GM12875 (cell line): ENCODE measurements around the gene FUT2.

ENCODE experiments used
- H3K4me3 ChIP-seq: one replicate; pipeline ENCODE4 v1.5.1; 2011; ENCODE audit warnings: low read depth, low read length, control low read depth
- TF ChIP-seq, protein P1 (sequence below): IDR thresholded peaks from 2 replicates; pipeline ENCODE4 v1.5.1; 2011; ENCODE audit warnings: low read depth, mild to moderate bottlenecking, control low read depth, inconsistent platforms, low read length, moderate library complexity, borderline replicate concordance; ENCODE audit not compliant: insufficient read depth

The FUT2 gene

DNA sequence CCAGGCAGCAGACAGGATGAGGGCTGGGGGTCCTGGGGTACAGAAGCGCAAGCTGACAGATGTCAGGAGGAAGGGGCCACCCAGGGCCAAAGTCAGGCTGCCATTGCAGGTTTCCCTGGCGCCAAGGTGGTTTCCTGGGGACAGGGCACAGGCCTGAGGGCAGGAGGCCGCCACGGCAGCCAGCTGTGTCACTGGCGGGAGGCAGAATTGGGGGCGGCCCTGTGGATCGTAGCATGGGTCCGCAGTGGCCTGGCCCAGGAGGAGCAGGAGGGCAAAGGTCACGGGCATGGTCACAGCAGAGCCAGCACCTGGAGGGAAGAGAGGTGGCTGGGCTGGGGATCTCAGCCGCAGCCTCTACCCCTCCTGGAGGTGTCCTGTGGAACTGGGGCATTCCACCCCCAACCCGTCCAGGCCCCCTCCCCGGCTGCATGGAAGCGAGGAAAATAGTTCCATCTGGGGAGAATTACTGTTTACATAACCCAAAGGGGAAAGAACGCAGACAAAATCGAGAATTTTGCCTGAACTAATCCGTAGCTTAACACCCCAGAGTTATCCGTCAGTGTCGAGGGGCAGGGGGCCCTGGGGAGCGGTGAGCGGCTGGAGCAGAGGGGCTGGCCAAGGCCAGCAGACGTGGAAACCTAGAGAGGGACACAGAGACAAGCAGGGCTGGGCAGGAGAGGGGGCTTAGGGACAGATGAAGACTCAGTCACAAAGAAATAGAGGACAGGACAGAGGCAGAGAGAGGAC lies 24.9 kb upstream of the FUT2 start:
- H3K4me3 ChIP-seq = no peak overlapping the region
- TF ChIP-seq, protein P1, sequence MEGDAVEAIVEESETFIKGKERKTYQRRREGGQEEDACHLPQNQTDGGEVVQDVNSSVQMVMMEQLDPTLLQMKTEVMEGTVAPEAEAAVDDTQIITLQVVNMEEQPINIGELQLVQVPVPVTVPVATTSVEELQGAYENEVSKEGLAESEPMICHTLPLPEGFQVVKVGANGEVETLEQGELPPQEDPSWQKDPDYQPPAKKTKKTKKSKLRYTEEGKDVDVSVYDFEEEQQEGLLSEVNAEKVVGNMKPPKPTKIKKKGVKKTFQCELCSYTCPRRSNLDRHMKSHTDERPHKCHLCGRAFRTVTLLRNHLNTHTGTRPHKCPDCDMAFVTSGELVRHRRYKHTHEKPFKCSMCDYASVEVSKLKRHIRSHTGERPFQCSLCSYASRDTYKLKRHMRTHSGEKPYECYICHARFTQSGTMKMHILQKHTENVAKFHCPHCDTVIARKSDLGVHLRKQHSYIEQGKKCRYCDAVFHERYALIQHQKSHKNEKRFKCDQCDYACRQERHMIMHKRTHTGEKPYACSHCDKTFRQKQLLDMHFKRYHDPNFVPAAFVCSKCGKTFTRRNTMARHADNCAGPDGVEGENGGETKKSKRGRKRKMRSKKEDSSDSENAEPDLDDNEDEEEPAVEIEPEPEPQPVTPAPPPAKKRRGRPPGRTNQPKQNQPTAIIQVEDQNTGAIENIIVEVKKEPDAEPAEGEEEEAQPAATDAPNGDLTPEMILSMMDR = no peak

DNA sequence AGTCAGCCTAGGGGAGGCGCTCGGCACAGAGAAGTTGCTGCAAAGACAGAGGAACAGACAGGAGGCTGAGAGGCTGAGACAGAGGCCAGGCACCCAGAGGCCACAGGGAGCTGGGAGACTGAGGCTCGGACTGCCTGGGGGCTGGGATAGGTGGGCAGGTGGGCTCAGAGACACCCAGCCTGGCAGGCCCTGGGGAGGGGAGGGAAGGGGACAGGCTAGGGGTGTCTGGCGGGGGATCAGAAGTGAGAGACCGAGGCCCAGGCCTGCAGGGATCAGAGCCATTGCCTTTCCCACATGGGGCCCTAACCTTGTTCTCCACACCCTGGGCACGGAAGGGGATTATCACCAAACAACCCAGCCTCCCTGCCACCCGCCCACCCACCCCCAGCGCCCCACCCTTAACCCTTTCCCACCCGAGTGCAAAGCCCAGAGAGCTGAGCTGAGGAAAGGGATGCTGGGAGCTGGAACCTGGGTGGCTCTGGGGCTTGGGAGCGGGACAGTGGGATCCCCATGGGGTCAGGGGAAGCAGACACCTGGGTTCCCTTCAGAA lies 24.2 kb upstream of the FUT2 start:
- H3K4me3 ChIP-seq = no peak overlapping the region
- TF ChIP-seq, protein P1 = no peak

DNA sequence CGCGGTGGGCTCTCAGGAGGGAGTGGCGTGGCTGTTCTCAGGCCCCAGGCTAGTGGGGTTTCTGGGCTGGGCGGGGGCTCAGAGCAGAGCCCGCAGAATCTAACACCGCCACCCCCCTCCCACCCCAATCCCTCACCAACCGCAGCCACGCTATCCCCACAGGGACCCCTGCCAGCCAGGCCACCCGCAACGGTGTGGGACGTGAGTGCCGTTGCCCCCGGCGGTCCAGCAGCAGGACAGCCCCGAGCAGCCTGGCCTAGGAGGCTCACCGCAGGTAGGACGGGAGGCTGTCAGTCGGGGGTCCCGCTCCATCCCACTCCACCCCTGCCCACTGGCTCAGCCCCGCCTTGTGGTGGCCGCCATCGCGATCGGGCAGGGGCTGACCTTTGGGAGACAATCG lies 22.8 kb upstream of the FUT2 start, which contains the start of gene NTN5:
Gene NTN5 (minus strand): TSS at position 24 of the 400 bp plus-strand sequence. CDS start 2,031 bp downstream, outside the sequence.
- TF ChIP-seq, protein P1 = no peak
- H3K4me3 ChIP-seq = no peak within 1 kb of the TSS

DNA sequence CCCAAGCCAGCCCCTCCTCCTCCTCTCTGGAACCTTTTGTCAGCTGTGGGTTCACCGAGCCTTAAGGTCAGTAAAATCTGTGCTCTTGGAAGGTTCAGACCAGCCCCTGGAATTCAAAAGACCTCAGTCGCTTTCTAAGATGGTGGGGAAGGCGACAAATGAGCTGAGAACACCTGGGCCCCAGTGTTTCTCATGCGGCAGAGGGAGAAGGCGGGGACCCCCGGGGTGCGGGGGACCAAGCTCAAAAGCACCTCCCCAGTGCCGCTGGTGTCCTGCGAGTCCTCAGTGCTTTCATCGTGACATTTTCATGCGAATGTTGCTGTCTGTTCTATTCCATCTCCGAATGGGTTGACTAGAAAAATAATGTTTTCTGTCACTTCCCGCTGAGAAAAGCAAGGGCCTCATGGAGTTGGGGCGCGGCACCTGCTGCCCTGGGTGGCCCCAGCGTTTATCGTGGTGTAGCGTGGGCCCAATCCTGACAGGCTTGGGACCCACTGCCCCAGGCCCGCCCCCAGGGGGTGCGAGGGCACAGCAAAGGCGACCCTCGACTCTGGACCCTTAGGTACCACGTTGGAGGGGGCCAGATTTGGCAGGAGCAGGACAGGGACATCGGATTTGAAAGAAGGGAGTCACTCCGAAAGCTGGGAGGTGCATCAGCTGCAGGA lies 22.2 kb upstream of the FUT2 start:
- TF ChIP-seq, protein P1 = no peak
- no peak overlapping the region for H3K4me3 ChIP-seq

DNA sequence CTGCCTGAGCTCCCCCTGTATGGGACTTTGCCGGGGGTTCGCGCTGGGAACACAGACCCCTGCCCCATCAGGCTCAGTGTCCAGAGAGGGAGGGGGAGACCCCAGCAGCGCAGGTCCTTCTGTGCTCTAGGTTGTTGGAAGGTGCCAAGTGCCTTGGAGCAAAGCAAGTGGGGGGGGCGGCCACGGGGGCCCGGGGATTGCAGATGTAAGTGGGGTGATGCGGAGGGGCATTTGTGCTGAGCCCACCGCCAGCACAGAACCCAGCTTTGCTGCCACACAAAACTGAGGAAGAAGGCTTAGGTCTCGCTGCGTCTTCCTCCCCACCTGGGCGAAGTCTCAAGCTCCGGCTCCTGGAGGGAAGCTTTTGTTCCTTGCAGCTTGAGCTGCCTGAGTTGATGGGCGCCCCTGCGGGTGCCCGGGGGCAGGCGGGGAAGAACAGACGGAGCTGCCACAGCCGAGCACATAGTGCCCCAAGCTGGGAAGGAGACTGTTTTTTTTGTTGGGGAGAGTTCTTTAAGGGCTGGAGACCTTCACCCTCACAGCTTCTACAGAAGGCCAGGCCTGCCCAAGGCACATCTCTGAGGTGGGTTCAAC lies 21.5 kb upstream of the FUT2 start:
- TF ChIP-seq, protein P1 = no peak
- no peak overlapping the region for H3K4me3 ChIP-seq

DNA sequence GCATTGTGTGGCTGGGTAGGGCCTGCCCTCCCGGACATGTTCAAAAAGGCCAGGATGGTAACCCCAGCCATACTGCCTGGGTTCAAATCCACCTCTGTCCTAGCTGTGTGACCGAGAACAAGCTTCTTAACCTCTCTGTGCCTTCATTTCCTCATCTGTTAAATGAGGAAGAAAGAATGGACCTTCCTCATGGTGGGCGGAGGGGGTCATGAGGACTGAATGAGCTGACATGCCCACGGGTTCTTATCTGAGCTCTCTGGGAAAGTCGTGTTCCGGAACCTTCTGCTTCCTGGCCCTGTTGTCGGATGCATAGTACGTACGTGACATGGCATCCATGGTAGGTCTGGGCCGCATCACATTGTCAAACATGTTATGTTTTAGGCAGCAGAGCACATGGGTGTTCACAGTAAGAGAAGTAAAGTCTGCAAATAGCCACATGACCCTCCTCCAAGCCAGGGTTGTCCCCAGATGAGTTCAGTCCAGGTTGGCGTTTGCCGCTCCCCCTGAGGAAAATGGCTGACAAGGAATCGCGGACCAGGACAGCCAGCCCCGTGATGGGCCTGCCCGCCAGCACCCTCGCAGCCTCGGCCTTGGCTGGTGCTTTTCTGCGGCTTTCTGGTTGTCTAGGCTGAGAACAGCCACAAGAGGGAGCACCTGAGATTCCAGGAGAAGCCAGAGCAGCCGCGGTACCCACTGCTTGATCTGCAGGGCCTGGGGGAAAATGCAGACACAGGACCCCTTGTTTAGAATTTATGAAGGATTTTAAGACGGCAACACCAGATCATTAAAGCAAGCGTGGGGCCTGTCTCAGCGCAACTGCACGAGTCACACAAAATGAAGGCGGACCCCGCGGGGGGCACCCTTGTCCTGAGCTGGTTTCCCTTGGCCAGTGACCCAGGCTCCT lies 20.6 kb upstream of the FUT2 start:
- TF ChIP-seq, protein P1 = peak; percentile 85
- H3K4me3 ChIP-seq = no peak overlapping the region
